ENCODE data around the gene TAF1D. TPM values are rescaled to one million over a fixed set of nuclear protein-coding genes. Genes with fewer than 3 reads are reported as not detected.

Gene TAF1D
- total RNA-seq, 1 experiment from 2014 or later = 165 TPM

DNA sequence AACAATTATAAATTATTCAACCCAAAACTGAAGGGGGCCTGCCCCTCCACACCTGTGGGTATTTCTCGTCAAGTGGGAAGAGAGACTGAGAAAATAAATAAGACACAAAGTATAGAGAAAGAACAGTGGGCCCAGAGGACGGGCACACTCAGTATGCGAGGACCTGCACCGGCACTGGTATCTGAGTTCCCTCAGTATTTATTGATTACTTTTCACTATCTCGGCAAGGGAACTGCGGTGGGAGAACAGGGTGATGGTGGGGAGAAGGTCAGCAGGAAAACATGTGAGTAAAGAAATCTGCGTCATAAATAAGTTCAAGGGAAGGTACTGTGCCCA is 3.3 kb upstream of the TAF1D start:
- intact Hi-C loops (cut with micrococcal nuclease; ENCODE audit: unreplicated experiment) (no loop called here), in situ Hi-C loops (cut with HindIII; ENCODE audit: low pct_unique_long_range_greater_than_20kb, low sequenced_read_pairs) (no loop called here)
- Histone ChIP-seq H3K27ac (ENCODE audit: low read length) (peak overlapping the region; percentile 97), H3K36me3 (ENCODE audit: control insufficient read depth, insufficient read depth, low read length) (peaks cover 9% of the 10 kb centered on the region), H3K9me3 (ENCODE audit: control insufficient read depth, insufficient read depth, low read depth, low read length) (no peaks in the 10 kb centered on the region), H3K4me1 (ENCODE audit: control insufficient read depth, insufficient read depth, low read length) (peaks cover 21% of the 10 kb centered on the region), H3K4me3 (ENCODE audit: low read depth in 2 of 2, low read length in 2 of 2) (peak overlapping the region; percentile 7 to 32), H3K27me3 (ENCODE audit: control insufficient read depth, insufficient read depth, low read length) (no peaks in the 10 kb centered on the region)
- ChIA-PET POLR2A (no interaction called here), CTCF (no interaction called here)
- TF ChIP-seq, protein P1, sequence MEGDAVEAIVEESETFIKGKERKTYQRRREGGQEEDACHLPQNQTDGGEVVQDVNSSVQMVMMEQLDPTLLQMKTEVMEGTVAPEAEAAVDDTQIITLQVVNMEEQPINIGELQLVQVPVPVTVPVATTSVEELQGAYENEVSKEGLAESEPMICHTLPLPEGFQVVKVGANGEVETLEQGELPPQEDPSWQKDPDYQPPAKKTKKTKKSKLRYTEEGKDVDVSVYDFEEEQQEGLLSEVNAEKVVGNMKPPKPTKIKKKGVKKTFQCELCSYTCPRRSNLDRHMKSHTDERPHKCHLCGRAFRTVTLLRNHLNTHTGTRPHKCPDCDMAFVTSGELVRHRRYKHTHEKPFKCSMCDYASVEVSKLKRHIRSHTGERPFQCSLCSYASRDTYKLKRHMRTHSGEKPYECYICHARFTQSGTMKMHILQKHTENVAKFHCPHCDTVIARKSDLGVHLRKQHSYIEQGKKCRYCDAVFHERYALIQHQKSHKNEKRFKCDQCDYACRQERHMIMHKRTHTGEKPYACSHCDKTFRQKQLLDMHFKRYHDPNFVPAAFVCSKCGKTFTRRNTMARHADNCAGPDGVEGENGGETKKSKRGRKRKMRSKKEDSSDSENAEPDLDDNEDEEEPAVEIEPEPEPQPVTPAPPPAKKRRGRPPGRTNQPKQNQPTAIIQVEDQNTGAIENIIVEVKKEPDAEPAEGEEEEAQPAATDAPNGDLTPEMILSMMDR (IDR thresholded peaks at IDR 0.05) = no peak
- TF ChIP-seq SIN3A (IDR thresholded peaks at IDR 0.05; ENCODE audit: borderline replicate concordance, insufficient read depth, low read depth, low read length) = no peak
- TF ChIP-seq POLR2AphosphoS5 (IDR thresholded peaks at IDR 0.05; ENCODE audit: low read depth, low read length) = no peak
- TF ChIP-seq, protein P2, sequence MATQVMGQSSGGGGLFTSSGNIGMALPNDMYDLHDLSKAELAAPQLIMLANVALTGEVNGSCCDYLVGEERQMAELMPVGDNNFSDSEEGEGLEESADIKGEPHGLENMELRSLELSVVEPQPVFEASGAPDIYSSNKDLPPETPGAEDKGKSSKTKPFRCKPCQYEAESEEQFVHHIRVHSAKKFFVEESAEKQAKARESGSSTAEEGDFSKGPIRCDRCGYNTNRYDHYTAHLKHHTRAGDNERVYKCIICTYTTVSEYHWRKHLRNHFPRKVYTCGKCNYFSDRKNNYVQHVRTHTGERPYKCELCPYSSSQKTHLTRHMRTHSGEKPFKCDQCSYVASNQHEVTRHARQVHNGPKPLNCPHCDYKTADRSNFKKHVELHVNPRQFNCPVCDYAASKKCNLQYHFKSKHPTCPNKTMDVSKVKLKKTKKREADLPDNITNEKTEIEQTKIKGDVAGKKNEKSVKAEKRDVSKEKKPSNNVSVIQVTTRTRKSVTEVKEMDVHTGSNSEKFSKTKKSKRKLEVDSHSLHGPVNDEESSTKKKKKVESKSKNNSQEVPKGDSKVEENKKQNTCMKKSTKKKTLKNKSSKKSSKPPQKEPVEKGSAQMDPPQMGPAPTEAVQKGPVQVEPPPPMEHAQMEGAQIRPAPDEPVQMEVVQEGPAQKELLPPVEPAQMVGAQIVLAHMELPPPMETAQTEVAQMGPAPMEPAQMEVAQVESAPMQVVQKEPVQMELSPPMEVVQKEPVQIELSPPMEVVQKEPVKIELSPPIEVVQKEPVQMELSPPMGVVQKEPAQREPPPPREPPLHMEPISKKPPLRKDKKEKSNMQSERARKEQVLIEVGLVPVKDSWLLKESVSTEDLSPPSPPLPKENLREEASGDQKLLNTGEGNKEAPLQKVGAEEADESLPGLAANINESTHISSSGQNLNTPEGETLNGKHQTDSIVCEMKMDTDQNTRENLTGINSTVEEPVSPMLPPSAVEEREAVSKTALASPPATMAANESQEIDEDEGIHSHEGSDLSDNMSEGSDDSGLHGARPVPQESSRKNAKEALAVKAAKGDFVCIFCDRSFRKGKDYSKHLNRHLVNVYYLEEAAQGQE (IDR thresholded peaks at IDR 0.05; ENCODE audit: insufficient read depth in 1 of 2, low read depth in 2 of 2, low read length in 1 of 2) = no peak
- TF ChIP-seq TCF7L2 (IDR thresholded peaks at IDR 0.05; ENCODE audit: low read depth, low read length) = no peak
- no peak for ATAC-seq
- BruUV-seq (replicated peaks) = no TSS peak
- no peak for DNase-seq (ENCODE audit: low read depth, low spot score)

DNA sequence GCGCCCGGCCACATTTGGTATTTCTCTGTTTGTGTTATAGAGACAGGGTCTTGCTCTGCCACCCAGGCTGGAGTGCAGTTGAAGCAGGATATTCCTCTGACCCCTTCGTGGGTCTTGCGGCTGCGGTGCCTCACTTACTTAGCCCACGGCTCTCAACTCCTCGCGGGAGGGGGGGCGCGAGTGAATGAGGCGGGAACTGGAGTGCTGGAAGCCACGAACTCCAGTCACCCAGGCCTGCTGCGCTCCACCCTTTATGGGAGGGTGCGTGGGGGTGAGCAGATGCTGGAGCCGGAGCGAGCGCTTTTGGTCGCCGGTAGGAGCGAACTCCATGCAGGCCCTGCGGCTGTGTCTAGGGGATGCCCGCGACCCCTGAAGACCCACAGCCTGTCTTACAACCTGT is 2.0 kb upstream of the TAF1D start:
- ChIA-PET CTCF (no interaction called here), POLR2A (no interaction called here)
- BruUV-seq (replicated peaks) = no TSS peak
- intact Hi-C loops (cut with micrococcal nuclease; ENCODE audit: unreplicated experiment) = no loop called here
- Histone ChIP-seq H3K27ac (ENCODE audit: low read length) (peak overlapping the region; percentile 97), H3K4me1 (ENCODE audit: control insufficient read depth, insufficient read depth, low read length) (peaks cover 22% of the 10 kb centered on the region), H3K4me3 (ENCODE audit: low read depth in 2 of 2, low read length in 2 of 2) (peak overlapping the region; percentile 72 to 84), H3K9me3 (ENCODE audit: control insufficient read depth, insufficient read depth, low read depth, low read length) (no peaks in the 10 kb centered on the region), H3K27me3 (ENCODE audit: control insufficient read depth, insufficient read depth, low read length) (no peaks in the 10 kb centered on the region), H3K36me3 (ENCODE audit: control insufficient read depth, insufficient read depth, low read length) (peaks cover 22% of the 10 kb centered on the region)
- in situ Hi-C loops (cut with HindIII; ENCODE audit: low pct_unique_long_range_greater_than_20kb, low sequenced_read_pairs) = no loop called here
- TF ChIP-seq SIN3A (IDR thresholded peaks at IDR 0.05; ENCODE audit: borderline replicate concordance, insufficient read depth, low read depth, low read length) = no peak
- TF ChIP-seq TCF7L2 (IDR thresholded peaks at IDR 0.05; ENCODE audit: low read depth, low read length) = no peak
- TF ChIP-seq, protein P2 (IDR thresholded peaks at IDR 0.05; ENCODE audit: insufficient read depth in 1 of 2, low read depth in 2 of 2, low read length in 1 of 2) = no peak
- peak; percentile 28; the same call in 1 of the 2 replicates for TF ChIP-seq POLR2AphosphoS5 (IDR thresholded peaks at IDR 0.05; ENCODE audit: low read depth, low read length)
- TF ChIP-seq, protein P1 (IDR thresholded peaks at IDR 0.05) = no peak
- ATAC-seq = peak; percentile 63
- DNase-seq (ENCODE audit: low read depth, low spot score) = no peak
